Measurements from ENCODE around the gene SYMPK.

SYMPK gene

DNA sequence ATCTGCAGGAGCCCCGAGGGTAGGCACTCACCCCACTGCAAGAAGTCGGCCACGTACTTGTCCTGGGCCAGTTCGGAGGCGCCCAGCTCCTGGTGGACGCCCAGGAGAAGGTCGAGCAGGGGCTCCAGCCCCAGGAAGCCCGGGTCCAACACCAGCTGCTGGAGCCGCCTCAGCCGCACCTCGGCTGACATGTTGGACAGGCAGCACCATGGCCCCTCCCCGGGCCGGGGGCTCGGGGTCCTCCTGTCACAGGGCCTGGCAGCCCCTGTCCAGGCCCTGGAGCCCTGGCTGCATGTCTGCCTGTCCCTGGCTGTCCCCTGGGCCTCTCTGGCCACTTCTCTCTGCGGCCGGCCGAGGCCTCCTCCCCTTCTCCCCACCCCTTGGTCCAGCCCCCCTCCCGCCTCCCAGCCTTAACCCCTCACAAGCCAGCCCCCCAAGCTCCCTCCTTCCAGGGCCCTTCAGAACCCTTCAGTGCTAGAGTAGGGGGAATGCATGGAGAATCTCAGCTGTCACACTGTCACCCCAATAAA lies 80.7 kb downstream of the SYMPK start, which contains the start of gene DMPK:
Gene DMPK, minus strand, starts transcription at position 329 of the 530 bp plus-strand sequence. Its CDS starts 138 bp downstream, at position 191.
- peaks cover 38% of the 10 kb centered on the region for H3K36me3 Mint-ChIP-seq (ENCODE audit: low read depth)
- H3K27ac Mint-ChIP-seq = no peak within 1 kb of the TSS
- H3K4me3 Mint-ChIP-seq = no peak within 1 kb of the TSS
- no peak for DNase-seq
- no peaks in the 10 kb centered on the region for H3K9me3 Mint-ChIP-seq
- H3K4me1 Mint-ChIP-seq (ENCODE audit: low read depth) = peaks cover 20% of the 10 kb centered on the region
- H3K27me3 Mint-ChIP-seq = peaks cover 36% of the 10 kb centered on the region

DNA sequence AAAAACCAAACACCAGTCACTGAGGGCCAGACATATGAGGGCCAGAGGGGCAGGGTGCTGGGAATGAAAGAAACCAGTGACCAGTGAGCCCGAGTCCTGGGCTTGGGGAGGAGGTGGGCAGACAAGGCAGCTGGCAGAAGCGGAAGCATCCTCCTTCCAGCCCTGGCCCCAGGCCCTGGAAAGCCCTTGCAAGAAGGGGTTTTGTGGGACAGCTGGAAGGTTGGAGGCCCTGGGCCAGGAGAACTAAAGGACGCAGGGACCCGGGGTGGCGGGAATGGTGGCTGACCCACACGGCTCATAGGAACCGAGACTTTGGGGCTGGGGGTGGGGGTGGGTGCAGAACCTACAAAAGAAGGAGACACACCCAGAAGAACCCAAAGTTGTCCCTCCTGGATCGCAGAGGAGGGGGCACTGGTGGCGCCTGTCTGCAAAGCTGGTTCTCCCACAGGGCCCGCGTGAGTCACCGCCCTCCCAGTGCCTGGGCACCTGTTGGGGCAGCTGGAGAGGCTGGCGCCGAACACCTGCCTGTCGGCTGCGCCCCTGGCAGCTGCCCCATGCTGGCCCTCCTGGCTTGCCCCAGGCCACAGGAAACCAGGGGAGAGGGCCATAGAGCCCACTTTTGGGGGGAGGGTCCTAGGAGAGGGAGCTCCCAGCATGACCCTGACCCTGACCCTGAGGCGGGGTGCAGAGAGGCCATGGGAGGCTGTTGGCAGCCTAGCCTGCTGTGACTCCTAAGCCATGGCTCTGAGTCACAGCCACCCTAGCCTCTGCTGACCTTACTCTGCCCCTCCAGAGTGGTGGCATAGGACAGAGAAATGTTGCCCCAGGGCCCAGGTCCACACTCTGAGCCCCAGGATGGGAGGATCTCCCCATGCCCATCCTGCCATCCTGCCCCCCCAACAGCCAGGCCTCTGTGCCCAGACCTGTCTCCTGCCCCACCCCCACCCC lies 81.5 kb downstream of the SYMPK start:
- H3K9me3 Mint-ChIP-seq = no peaks in the 10 kb centered on the region
- DNase-seq = no peak
- no peak overlapping the region for H3K27ac Mint-ChIP-seq
- peaks cover 20% of the 10 kb centered on the region for H3K4me1 Mint-ChIP-seq (ENCODE audit: low read depth)
- H3K4me3 Mint-ChIP-seq = no peak overlapping the region
- peaks cover 38% of the 10 kb centered on the region for H3K36me3 Mint-ChIP-seq (ENCODE audit: low read depth)
- peaks cover 38% of the 10 kb centered on the region for H3K27me3 Mint-ChIP-seq

GRCh38 chr19:45780448-45781213 lies 82.3 kb downstream of the SYMPK start:
- peaks cover 38% of the 10 kb centered on the region for H3K27me3 Mint-ChIP-seq
- H3K4me1 Mint-ChIP-seq (ENCODE audit: low read depth) = peaks cover 20% of the 10 kb centered on the region
- H3K9me3 Mint-ChIP-seq = no peaks in the 10 kb centered on the region
- DNase-seq = no peak
- H3K4me3 Mint-ChIP-seq = no peak overlapping the region
- H3K36me3 Mint-ChIP-seq (ENCODE audit: low read depth) = peaks cover 35% of the 10 kb centered on the region
- no peak overlapping the region for H3K27ac Mint-ChIP-seq

DNA sequence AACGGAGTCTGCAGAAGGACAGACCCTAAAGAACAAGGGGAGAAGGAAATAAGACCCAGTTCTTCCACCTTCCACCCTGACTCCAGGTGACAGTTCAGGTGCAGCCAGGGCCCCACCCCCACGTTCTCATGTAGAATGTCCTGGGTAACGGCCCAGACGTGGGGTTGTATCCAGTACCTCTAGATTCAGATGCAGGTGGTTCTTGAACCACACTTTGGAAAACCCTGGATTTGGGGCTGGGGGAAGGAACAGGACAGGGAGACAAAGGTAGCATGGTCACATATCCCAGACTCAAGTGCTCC lies 82.8 kb downstream of the SYMPK start:
- no peak for DNase-seq
- Mint-ChIP-seq H3K4me1 (ENCODE audit: low read depth) (peaks cover 20% of the 10 kb centered on the region), H3K27me3 (peaks cover 38% of the 10 kb centered on the region), H3K9me3 (no peaks in the 10 kb centered on the region), H3K36me3 (ENCODE audit: low read depth) (peaks cover 31% of the 10 kb centered on the region), H3K27ac (no peak overlapping the region), H3K4me3 (no peak overlapping the region)

DNA sequence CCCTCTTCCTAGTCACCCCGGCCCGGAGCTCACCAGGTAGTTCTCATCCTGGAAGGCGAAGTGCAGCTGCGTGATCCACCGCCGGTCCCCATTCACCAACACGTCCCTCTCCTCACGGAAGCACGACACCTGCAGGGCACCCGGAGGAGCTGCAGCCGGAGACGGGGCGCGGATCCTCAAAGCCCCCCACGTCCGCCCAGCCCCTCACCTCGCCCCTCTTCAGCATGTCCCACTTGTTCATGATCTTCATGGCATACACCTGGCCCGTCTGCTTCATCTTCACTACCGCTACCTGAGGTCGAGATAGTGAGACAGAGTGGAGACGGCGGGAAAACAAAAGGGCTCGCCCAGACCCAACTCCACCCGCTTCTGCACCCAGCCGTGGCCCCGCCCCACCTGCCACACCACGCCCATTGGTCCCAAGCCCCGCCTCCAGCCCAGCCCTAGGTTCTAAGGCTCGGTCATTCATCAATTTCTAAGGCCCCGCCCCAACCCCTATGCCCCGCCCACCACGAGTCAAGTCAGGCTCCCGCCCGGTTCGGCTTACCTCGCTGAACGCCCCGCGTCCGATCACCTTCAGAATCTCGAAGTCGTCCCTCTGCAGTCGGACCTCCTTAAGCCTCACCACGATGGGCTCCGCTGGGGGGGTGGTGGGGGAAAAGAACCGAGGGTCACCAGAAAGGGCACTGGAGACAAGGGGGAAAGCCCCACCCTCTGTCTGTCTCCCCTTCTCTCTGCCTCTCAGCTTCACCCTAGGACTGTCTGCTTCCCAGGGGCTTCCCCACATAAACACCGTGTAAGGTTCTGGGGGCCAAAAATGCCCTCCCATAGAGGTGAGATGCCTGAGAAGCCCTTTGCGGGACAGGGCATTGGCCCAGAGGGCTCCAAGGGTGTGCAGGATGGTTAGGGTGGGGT lies 83.5 kb downstream of the SYMPK start:
- DNase-seq = peak; percentile 94
- Mint-ChIP-seq H3K4me1 (ENCODE audit: low read depth) (peaks cover 20% of the 10 kb centered on the region), H3K4me3 (peak overlapping the region; percentile 73), H3K27me3 (peaks cover 38% of the 10 kb centered on the region), H3K36me3 (ENCODE audit: low read depth) (peaks cover 28% of the 10 kb centered on the region), H3K9me3 (no peaks in the 10 kb centered on the region), H3K27ac (peak overlapping the region; percentile 67)

- H3K27me3 Mint-ChIP-seq = peaks cover 32% of the 10 kb centered on the region
- H3K27ac Mint-ChIP-seq = no peak overlapping the region
- DNase-seq = no peak
- H3K4me1 Mint-ChIP-seq (ENCODE audit: low read depth) = peaks cover 20% of the 10 kb centered on the region
- no peaks in the 10 kb centered on the region for H3K9me3 Mint-ChIP-seq
- no peak overlapping the region for H3K4me3 Mint-ChIP-seq
- peaks cover 22% of the 10 kb centered on the region for H3K36me3 Mint-ChIP-seq (ENCODE audit: low read depth)
Observed at GRCh38 chr19:45778010-45778661, 84.8 kb downstream of the SYMPK start.

- Mint-ChIP-seq H3K27ac (no peak overlapping the region), H3K4me1 (ENCODE audit: low read depth) (peaks cover 20% of the 10 kb centered on the region), H3K4me3 (no peak overlapping the region)
Observed at GRCh38 chr19:45777395-45777961, 85.5 kb downstream of the SYMPK start.

DNA sequence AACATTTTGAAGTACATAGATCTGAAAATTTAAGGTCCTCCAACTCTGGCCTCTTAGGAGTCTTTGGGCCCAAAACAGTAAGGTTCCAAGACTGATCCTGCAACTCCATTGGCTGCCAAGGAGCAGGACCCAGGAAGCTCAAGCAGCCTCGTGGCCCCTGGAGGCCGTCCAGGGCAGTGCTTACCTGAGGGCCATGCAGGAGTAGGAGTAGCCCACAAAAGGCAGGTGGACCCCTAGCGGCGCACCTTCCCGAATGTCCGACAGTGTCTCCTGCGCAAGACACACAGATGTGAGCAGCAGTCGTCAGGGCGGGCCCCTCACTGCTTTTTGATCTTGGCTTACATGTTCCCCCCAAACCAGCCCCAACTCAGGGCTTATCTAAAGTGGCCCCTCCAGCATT lies 88.2 kb downstream of the SYMPK start:
- H3K36me3 Mint-ChIP-seq (ENCODE audit: low read depth) = peaks cover 22% of the 10 kb centered on the region
- no peak for DNase-seq
- H3K27me3 Mint-ChIP-seq = peaks cover 23% of the 10 kb centered on the region
- no peaks in the 10 kb centered on the region for H3K9me3 Mint-ChIP-seq
- no peak overlapping the region for H3K4me3 Mint-ChIP-seq
- H3K27ac Mint-ChIP-seq = no peak overlapping the region
- peaks cover 26% of the 10 kb centered on the region for H3K4me1 Mint-ChIP-seq (ENCODE audit: low read depth)

More at GRCh38 chr19:45777395-45777961, 85.5 kb downstream of the SYMPK start:
- peaks cover 32% of the 10 kb centered on the region for H3K27me3 Mint-ChIP-seq
- no peaks in the 10 kb centered on the region for H3K9me3 Mint-ChIP-seq
- no peak for DNase-seq
- peaks cover 22% of the 10 kb centered on the region for H3K36me3 Mint-ChIP-seq (ENCODE audit: low read depth)

- no peak overlapping the region for H3K27ac Mint-ChIP-seq
- DNase-seq = no peak
- H3K4me3 Mint-ChIP-seq = no peak overlapping the region
- peaks cover 18% of the 10 kb centered on the region for H3K4me1 Mint-ChIP-seq (ENCODE audit: low read depth)
- H3K27me3 Mint-ChIP-seq = peaks cover 12% of the 10 kb centered on the region
- no peaks in the 10 kb centered on the region for H3K9me3 Mint-ChIP-seq
- peaks cover 19% of the 10 kb centered on the region for H3K36me3 Mint-ChIP-seq (ENCODE audit: low read depth)
Observed at GRCh38 chr19:45773384-45773783, 89.6 kb downstream of the SYMPK start.

DNA sequence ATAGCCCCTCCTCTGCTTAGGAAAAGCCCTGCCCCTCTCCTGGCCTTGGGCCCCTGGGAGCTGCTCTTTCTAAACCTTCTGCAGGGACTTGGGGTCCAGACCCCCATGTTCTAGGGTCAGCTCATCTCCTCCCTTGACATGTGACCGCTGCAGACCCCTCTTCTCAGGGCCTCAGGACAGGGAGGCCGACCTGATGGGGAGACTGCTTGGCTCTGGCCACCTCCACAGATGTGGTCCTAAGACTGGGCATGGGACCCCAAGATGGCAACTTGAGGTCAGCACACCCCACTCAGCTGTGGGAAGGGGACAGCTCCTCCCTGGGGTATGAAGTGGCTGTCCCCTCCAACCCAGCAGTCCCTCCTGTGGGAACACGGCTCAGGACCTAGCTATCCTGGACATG lies 90.0 kb downstream of the SYMPK start:
- no peak for DNase-seq
- no peak overlapping the region for H3K4me3 Mint-ChIP-seq
- H3K4me1 Mint-ChIP-seq (ENCODE audit: low read depth) = peaks cover 19% of the 10 kb centered on the region

DNA sequence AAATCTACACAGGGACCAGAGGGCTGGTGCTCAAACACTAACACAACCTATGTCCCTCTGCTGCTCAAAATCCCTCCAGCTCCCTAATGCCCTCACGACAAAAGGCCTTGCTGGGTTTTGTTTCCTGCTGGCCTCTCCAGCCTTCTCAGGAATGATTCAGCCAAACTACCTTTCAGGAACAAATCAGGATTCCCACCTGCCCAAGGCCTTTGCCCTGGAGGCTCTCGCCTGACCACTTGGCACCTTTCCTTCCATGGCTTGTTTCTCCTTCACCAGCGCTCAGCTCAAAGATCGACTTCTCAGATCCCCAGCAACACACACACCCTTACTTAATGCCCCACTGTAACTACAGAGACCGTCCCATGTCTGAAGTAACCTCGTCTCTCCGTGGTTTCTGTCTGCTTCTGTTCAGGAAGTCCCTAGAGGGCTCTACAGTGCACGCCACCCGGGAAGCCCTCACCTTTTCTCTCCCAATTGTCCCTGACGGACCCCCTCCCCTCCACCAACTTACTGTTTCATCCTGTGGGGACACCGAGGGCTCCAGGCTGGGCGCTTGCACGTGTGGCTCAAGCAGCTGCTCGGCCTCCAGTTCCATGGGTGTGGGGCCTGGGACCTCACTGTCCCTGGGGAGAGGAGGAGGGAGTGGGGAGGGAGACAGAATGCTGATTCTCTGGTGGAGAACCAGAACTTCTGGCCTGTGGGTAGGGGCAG lies 90.7 kb downstream of the SYMPK start:
- Mint-ChIP-seq H3K4me3 (no peak overlapping the region), H3K27me3 (peaks cover 16% of the 10 kb centered on the region), H3K27ac (no peak overlapping the region), H3K36me3 (ENCODE audit: low read depth) (peaks cover 10% of the 10 kb centered on the region), H3K4me1 (ENCODE audit: low read depth) (peaks cover 19% of the 10 kb centered on the region), H3K9me3 (no peaks in the 10 kb centered on the region)
- DNase-seq = no peak

More for the DNA sequence above, 90.0 kb downstream of the SYMPK start:
- Mint-ChIP-seq H3K27me3 (peaks cover 13% of the 10 kb centered on the region), H3K27ac (no peak overlapping the region), H3K36me3 (ENCODE audit: low read depth) (peaks cover 16% of the 10 kb centered on the region), H3K9me3 (no peaks in the 10 kb centered on the region)

GRCh38 chr19:45771311-45771933 lies 91.5 kb downstream of the SYMPK start:
- peaks cover 19% of the 10 kb centered on the region for H3K4me1 Mint-ChIP-seq (ENCODE audit: low read depth)
- no peak overlapping the region for H3K27ac Mint-ChIP-seq
- H3K9me3 Mint-ChIP-seq = no peaks in the 10 kb centered on the region
- H3K4me3 Mint-ChIP-seq = peak overlapping the region; percentile 13
- peaks cover 17% of the 10 kb centered on the region for H3K27me3 Mint-ChIP-seq
- peaks cover 1% of the 10 kb centered on the region for H3K36me3 Mint-ChIP-seq (ENCODE audit: low read depth)
- DNase-seq = no peak

Data from activated T-cell treated with anti-CD3 and anti-CD28 coated beads, Interleukin-2, amount 50 U/mL, for 24 hours (primary cell).